Cardiac septum (tissue), 1 donor: ENCODE results near the gene MS4A12. TPM values are rescaled to one million over a fixed set of nuclear protein-coding genes. Genes with fewer than 3 reads are reported as not detected.
"Not testable (repeated sequence)": the region's sequence is repeated elsewhere in the genome, so short reads cannot be mapped to it uniquely, and the experiment has no call there.

Experiments used
- DNase-seq: peaks from one replicate; pipeline ENCODE4 v3.0.0-alpha.2; 2020; ENCODE audit warnings: low spot score
- intact Hi-C: fragments of 100-400 bp; cut with DNase I; formaldehyde crosslinking; loops from one replicate; pipeline ENCODE4 v1.14.0; 2022
- total RNA-seq: library from RNA; stranded (reverse); fragmentation: NEBNext Ultra II Directional; extraction: Animal tissue kit (Norgen Biotek cat#: 25700); gene quantifications from one replicate; pipeline ENCODE4 v1.2.1, GENCODE V29; 2021
- donor health status: DM: no; HTN: no; CAD: no.

The MS4A12 gene
- total RNA-seq, 1 donor from 2014 or later = not detected

DNA sequence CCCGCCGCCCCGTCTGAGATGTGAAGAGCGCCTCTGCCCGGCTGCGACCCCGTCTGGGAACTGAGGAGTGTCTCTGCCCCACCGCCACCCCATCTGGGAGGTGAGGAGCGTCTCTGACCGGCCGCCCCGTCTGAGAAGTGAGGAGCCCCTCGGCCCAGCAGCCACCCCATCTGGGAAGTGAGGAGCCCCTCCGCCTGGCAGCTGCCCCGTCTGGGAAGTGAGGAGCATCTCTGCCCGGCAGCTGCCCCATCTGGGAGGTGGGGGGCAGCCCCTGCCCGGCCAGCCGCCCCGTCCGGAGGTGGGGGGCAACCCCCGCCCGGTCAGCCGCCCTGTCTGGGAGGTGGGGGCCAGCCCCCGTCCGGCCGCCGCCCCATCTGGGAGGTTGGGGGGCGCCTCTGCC is 17.6 kb downstream of the MS4A12 start:
- intact Hi-C loops, DNase-seq: not testable (repeated sequence)

DNA sequence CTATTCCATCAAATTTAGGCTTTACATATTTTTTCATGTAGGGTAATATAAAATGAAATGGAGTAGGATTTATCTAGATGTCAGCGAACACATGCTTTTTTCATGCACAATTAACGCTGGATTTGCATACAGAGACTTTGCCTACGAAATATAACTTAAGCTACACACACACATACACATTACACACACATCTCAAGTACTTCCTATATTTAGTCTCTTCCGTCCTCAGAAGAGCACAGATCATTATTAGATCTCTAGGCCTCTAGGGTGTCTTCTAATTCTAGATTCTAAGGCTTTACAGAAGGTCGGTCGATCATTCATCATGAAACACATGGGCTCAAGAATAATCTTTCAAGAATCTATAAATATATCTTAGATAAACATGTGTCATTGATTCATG is 18.8 kb downstream of the MS4A12 start:
- intact Hi-C loops = no loop called here
- no peak for DNase-seq

GRCh38 chr11:60512651-60513225 is 20.2 kb downstream of the MS4A12 start:
- intact Hi-C loops = no loop called here
- DNase-seq = no peak

DNA sequence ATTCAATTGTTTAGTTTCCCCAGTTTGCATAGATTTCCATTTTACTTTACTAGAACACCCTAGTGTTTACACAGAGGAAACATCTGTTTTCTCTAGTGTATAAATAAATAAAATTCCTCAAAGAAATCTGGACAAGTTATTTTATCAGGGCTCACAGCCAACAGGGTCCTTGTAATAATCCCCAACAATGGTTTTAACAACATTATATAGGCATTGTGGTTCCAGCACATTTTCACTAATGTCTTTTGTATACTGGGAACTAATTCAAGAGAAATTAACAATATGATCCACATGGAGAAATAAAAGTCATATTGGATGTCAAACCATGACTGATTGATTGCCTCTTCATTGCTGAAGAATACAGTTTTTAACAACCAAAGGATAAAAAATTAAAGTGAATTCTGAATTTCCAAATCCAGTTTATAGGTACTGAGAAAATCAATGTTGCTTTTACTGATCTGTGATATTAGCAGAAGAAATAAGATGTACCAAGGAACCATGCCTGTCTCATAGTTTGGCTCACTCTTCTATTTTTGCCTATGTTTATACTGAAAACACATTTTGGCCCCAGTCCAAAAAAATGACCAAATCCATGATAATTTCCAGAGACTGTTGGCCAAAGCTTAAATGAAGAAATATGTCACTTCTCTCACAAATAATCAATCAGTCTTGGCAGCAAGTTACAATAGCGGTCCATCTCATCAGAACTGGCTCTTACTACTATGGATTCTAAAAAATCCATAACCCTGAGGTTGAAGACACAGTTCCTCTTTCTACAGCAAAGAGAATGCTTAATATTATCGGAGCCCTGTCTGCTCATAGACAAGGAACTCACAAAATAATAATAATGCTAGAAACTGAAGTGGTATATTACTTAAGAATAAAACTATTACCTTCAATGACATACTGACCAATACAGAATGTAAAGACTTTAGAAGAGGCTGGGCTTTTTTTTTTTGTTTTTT is 21.2 kb downstream of the MS4A12 start:
- no peak for DNase-seq
- intact Hi-C loops = no loop called here

DNA sequence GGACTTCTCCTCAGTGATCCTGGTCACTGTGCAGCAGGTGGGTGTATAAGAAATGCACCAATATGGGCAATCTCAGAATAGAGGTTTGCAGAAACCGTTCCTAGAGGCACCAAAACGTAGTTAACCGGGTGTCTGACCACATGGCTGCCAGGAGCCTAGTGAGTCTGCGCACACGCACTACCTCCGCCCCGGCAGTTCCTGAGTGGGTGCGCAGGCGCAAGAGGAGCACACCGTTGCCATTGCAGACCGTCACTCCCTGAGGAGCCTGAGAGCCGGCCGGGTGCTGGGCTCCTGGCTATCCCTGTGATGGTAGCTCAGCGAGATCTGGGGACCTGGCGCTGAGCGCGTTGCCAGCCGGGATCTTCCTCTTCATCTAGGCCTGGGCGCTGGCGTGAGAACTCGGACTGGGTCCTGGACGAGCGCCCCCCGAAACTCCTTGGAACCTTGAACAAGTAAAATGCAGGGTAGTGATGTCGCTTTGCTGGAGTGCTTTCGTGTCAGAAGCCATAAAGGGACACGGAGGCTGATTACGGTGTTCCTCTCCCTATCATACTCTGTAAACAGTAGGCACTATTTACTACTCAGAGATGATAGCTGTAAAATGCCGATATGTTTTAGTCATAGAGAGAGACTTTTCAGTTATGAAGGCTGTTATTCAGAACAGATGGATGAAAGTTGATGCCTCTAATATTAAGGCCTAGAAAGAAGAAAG is 22.7 kb downstream of the MS4A12 start, which contains the start of gene MS4A13:
MS4A13 (plus strand) TSS at position 249 of the 712 bp plus-strand sequence. CDS start 2,692 bp downstream, outside the sequence.
- no peak for DNase-seq
- intact Hi-C loops = no loop called here

DNA sequence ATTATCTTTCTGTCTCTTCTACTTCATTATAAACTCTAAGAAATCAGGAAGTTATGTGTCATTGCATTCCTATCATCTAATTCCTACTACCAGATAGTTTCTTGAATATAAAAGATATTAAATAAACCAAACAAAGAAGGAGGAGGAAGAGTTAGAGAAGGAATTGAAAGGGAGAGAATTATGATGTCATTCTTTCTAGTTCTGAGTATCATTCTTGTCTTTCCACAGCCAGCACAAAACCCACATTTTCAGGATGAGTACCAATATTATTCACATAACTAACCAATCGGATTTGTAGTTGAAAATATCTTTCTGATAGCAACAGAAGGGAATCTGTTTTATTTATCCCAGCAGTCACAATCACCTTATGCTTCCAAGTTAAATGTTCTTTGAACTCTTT is 35.9 kb downstream of the MS4A12 start:
- no peak for DNase-seq
- intact Hi-C loops = no loop called here

DNA sequence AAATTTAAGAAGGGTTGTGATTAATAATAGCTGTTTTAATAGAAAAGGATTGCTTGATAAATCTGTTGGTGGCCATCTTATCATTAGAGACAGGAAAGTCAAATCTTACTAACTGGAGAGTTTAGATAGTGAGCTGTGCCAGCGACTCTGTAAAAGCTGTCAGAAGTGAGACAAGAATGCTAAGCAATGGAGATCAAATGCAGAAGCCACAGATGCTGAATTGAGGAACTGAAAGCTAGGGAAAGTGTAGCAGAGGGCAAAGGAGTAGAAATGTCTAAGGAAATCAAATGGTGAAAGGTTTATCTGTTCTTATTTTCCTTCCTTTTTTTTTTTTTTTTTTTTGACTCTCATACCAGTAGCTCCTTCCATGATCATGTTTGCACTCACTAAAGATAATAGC is 36.4 kb downstream of the MS4A12 start:
- no peak for DNase-seq
- intact Hi-C loops = no loop called here

- DNase-seq = no peak
- intact Hi-C loops = no loop called here
Observed at GRCh38 chr11:60530454-60531100, 38.0 kb downstream of the MS4A12 start.

- intact Hi-C loops, DNase-seq: not testable (repeated sequence)
Observed at GRCh38 chr11:60532383-60532782, 39.8 kb downstream of the MS4A12 start.

DNA sequence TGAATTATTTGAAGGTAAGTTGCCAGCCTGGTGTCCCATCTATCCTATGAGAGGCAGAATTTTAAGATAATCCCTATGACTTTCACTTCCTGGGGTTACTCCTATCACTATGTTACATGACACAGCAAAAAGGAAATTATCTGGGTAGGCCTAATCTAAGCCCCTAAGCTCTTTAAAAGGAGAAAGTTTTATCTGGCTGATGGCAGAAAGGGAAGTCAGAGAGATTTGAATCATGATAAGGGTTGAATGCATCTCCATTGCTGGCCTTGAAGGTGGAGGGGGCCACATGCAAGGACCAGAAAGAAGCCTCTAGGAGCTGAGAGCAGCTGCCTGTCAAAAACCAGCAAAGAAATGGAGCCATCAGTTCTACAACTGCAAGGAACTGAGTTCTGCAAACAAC is 46.0 kb downstream of the MS4A12 start:
- DNase-seq, intact Hi-C loops: not testable (repeated sequence)

DNA sequence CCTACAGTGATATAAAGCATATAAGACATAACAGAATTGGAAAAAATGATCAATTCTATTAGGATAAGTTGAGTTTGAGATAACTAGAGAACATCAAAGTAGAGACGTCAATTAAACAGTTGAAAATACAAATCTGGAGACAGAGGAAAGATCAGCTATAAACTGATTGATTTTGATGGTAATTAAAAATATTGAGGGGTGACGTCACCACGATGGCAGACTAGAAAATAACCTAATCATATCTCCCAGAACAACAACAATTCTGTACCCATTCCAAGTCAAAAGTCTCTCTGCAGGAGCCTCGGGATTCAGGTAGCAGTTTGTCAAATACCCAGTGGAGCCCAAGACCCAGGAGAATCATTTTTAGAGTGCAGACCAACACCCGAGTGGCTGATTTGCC is 51.5 kb downstream of the MS4A12 start:
- DNase-seq = no peak
- intact Hi-C loops = no loop called here

Other genes starting within 250 kb of the MS4A12 start
- 0.62 TPM for gene MS4A4E, start 249.6 kb upstream of the MS4A12 start, total RNA-seq
- gene MS4A4A, start 212.1 kb upstream of the MS4A12 start, total RNA-seq = 8.8 TPM
- gene MS4A6E, start 165.5 kb upstream of the MS4A12 start, total RNA-seq = not detected
- 8.2 TPM for gene MS4A7, start 114.2 kb upstream of the MS4A12 start, total RNA-seq
- gene MS4A14, start 96.3 kb upstream of the MS4A12 start, total RNA-seq = 0.51 TPM
- not detected for gene MS4A5, start 63.2 kb upstream of the MS4A12 start, total RNA-seq
- not detected for gene MS4A1, start 36.9 kb upstream of the MS4A12 start, total RNA-seq
- gene MS4A13, start 22.6 kb downstream of the MS4A12 start, total RNA-seq = not detected
- gene MS4A8, start 206.8 kb downstream of the MS4A12 start, total RNA-seq = not detected
- not detected for gene MS4A18, start 231.9 kb downstream of the MS4A12 start, total RNA-seq